ENCODE measurements around the gene TRIM9. TPM values are rescaled to one million over a fixed set of nuclear protein-coding genes. Genes with fewer than 3 reads are reported as not detected.
A peak's percentile ranks its signal among the peaks of the same experiment; 100 is the strongest.

TRIM9 gene
- total RNA-seq, 1 experiment from 2014 or later: 9.8 TPM

- no peaks in the 10 kb centered on the region for H3K27me3 ChIP-seq (replicated peaks; ENCODE audit: insufficient read depth, low read depth, low read length, poor library complexity)
- no peaks in the 10 kb centered on the region for H3K9me3 ChIP-seq (ENCODE audit: low read depth, low read length, poor library complexity, severe bottlenecking)
- no peaks in the 10 kb centered on the region for H3K36me3 ChIP-seq (ENCODE audit: insufficient read depth, low read length, poor library complexity, severe bottlenecking)
- H3K4me1 ChIP-seq (ENCODE audit: insufficient read depth, low read length, poor library complexity, severe bottlenecking): peaks cover 14% of the 10 kb centered on the region
- intact Hi-C loops (cut with micrococcal nuclease; ENCODE audit: unreplicated experiment): loop anchor here (5.0 to 10.0 kb wide), 2 partner anchors 126 to 141 kb away; no protein-coding TSS in a partner anchor
- ChIA-PET POLR2A (ENCODE audit: low non-redundant PET) (interaction anchor here (0.6 kb wide), 1 partner anchor 428 kb away, joined by 4 read pairs; no protein-coding TSS in a partner anchor), CTCF (interaction anchor here (0.5 to 0.6 kb wide), 2 partner anchors 23 to 555 kb away, joined by 3 read pairs; no protein-coding TSS in a partner anchor)
- BruUV-seq (replicated peaks): TSS peak; percentile 86
- peak overlapping the region; percentile 73 for H3K27ac ChIP-seq (ENCODE audit: low read depth, low read length, poor library complexity, severe bottlenecking)
- H3K4me3 ChIP-seq (ENCODE audit: low read depth, low read length, poor library complexity, severe bottlenecking): peak overlapping the region; percentile 69
- no peak for TF ChIP-seq CTCF (conservative IDR thresholded peaks at IDR 0.05; ENCODE audit: low read depth, low read length)
- no peak for TF ChIP-seq EZH2 (IDR thresholded peaks at IDR 0.05; ENCODE audit: borderline replicate concordance, low read depth, low read length, poor library complexity, severe bottlenecking)
- peak; percentile 33 for DNase-seq (ENCODE audit: low spot score)
Observed at GRCh38 chr14:51095854-51096823, 1.2 kb upstream of the TRIM9 start.

GRCh38 chr14:51094282-51094821 is 553 bp downstream of the TRIM9 start:
- CTCF ChIA-PET: no interaction called here
- Histone ChIP-seq H3K4me1 (ENCODE audit: insufficient read depth, low read length, poor library complexity, severe bottlenecking) (peaks cover 14% of the 10 kb centered on the region), H3K36me3 (ENCODE audit: insufficient read depth, low read length, poor library complexity, severe bottlenecking) (no peaks in the 10 kb centered on the region), H3K27me3 (replicated peaks; ENCODE audit: insufficient read depth, low read depth, low read length, poor library complexity) (no peaks in the 10 kb centered on the region), H3K27ac (ENCODE audit: low read depth, low read length, poor library complexity, severe bottlenecking) (no peak overlapping the region), H3K4me3 (ENCODE audit: low read depth, low read length, poor library complexity, severe bottlenecking) (peak overlapping the region; percentile 69), H3K9me3 (ENCODE audit: low read depth, low read length, poor library complexity, severe bottlenecking) (no peaks in the 10 kb centered on the region)
- BruUV-seq (replicated peaks): no TSS peak
- peak; percentile 33 for DNase-seq (ENCODE audit: low spot score)
- intact Hi-C loops (cut with micrococcal nuclease; ENCODE audit: unreplicated experiment): loop anchor here (10.0 kb wide), 1 partner anchor 140 kb away; no protein-coding TSS in a partner anchor
- TF ChIP-seq CTCF (conservative IDR thresholded peaks at IDR 0.05; ENCODE audit: low read depth, low read length) (no peak), EZH2 (IDR thresholded peaks at IDR 0.05; ENCODE audit: borderline replicate concordance, low read depth, low read length, poor library complexity, severe bottlenecking) (no peak)
- POLR2A ChIA-PET (ENCODE audit: low non-redundant PET): no interaction called here

GRCh38 chr14:51093371-51094281 is 1.3 kb downstream of the TRIM9 start:
- POLR2A ChIA-PET (ENCODE audit: low non-redundant PET): no interaction called here
- Histone ChIP-seq H3K36me3 (ENCODE audit: insufficient read depth, low read length, poor library complexity, severe bottlenecking) (no peaks in the 10 kb centered on the region), H3K27me3 (replicated peaks; ENCODE audit: insufficient read depth, low read depth, low read length, poor library complexity) (no peaks in the 10 kb centered on the region), H3K9me3 (ENCODE audit: low read depth, low read length, poor library complexity, severe bottlenecking) (no peaks in the 10 kb centered on the region), H3K4me3 (ENCODE audit: low read depth, low read length, poor library complexity, severe bottlenecking) (peak overlapping the region; percentile 69), H3K4me1 (ENCODE audit: insufficient read depth, low read length, poor library complexity, severe bottlenecking) (peaks cover 14% of the 10 kb centered on the region), H3K27ac (ENCODE audit: low read depth, low read length, poor library complexity, severe bottlenecking) (no peak overlapping the region)
- intact Hi-C loops (cut with micrococcal nuclease; ENCODE audit: unreplicated experiment): loop anchor here (10.0 kb wide), 1 partner anchor 139 kb away; no protein-coding TSS in a partner anchor
- TF ChIP-seq CTCF (conservative IDR thresholded peaks at IDR 0.05; ENCODE audit: low read depth, low read length): peak; percentile 73
- TF ChIP-seq EZH2 (IDR thresholded peaks at IDR 0.05; ENCODE audit: borderline replicate concordance, low read depth, low read length, poor library complexity, severe bottlenecking): no peak
- no TSS peak for BruUV-seq (replicated peaks)
- CTCF ChIA-PET: interaction anchor here (0.8 kb wide), 1 partner anchor 126 kb away, joined by 9 read pairs; no protein-coding TSS in a partner anchor
- DNase-seq (ENCODE audit: low spot score): peak; percentile 69

All from A673 (cell line).